Measurements from ENCODE around the gene TKT.

Gene TKT

DNA sequence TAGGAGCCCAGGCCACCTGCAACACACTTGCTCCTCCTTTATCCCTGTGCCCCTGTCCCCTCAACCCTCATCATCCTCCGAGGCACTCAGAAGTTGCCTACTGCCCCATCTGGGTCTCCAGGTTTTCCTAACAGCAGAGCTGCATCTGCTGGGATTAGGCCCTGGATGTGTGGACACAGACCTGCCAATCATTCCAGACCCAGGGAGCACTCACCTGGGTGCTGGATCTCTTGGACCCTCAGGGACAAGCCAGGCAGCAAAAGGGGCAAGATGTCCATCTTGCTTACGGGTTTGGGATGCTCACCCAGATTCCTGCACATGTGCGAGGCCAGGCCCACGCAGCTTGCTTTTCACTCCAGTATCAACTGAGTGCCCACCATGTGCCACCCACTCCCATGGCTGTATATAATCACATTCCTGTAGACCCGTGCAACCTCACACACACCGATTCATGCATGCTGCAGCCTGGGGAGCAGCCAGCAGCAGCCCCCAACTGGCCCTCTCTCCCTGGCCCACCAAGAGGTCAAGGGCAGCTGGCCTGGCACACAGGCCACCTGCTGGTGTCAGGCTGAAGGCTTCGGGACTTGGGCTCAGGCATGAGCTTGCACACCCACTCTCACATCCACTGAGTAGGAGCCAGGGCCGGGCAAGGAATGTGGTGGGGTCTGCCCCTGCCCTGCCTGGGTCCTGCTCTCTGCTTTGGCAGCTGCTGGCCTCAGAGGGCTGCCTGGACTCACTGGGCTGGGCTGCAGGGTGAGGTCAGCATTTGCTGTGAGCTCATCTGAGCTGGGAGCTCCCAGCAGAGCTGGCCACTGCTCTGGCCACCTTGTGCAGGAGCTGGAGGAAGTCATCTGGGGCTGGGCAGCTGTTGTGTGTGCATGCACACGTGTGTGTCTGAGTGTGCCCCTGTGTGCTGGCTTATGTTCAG lies 79.9 kb downstream of the TKT start:
- no peak for ATAC-seq
